LNCaP clone FGC (cell line): Measurements from ENCODE around the gene KATNAL1.
"Not testable (repeated sequence)": the region's sequence is repeated elsewhere in the genome, so short reads cannot be mapped to it uniquely, and the experiment has no call there.

Experiments
- DNase-seq: peaks from one replicate; pipeline ENCODE4 v3.0.0-alpha.2; 2011; ENCODE audit warnings: low read depth
- H3K4me3 ChIP-seq: 2 replicates; pipeline ENCODE4 v1.5.1; 2011; ENCODE audit warnings: mild to moderate bottlenecking, low read depth, low read length, control low read depth
- CTCF ChIP-seq: IDR thresholded peaks from 2 replicates; pipeline ENCODE4 v1.5.1; 2012; ENCODE audit warnings: mild to moderate bottlenecking; ENCODE audit not compliant: control insufficient read depth, insufficient read depth; ENCODE audit errors: extremely low read depth

Gene KATNAL1

GRCh38 chr13:30276178-30276577 is 31.2 kb downstream of the KATNAL1 start:
- no peak overlapping the region for H3K4me3 ChIP-seq
- no peak for DNase-seq
- TF ChIP-seq CTCF = no peak

DNA sequence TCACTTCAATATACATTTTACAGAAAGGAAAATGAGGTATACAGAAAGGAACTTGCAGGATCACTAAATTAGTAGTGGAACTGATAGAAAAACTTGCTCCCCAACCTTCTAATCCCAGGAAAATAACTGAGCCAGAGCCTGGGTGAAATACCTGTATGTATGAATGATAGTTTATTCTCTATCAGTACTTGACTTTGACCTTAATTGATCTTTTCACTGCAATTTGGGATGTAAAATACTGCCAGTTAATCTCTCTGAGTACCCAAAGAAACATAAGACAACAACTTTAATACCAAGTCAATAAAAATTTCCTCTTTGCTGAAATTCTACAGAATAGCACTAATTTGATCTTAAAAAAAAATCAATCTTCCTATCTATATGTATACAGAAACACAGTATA is 33.3 kb downstream of the KATNAL1 start:
- no peak for DNase-seq
- no peak overlapping the region for H3K4me3 ChIP-seq
- no peak for TF ChIP-seq CTCF

GRCh38 chr13:30270035-30270434 is 37.3 kb downstream of the KATNAL1 start:
- DNase-seq, H3K4me3 ChIP-seq: not testable (repeated sequence)

- no peak overlapping the region for H3K4me3 ChIP-seq
- no peak for TF ChIP-seq CTCF
- no peak for DNase-seq
These were observed 38.7 kb downstream of the KATNAL1 start for GRCh38 chr13:30268673-30269072.

GRCh38 chr13:30266756-30267155 is 40.6 kb downstream of the KATNAL1 start:
- TF ChIP-seq CTCF = no peak
- H3K4me3 ChIP-seq = no peak overlapping the region
- no peak for DNase-seq

GRCh38 chr13:30259149-30259733 is 48.1 kb downstream of the KATNAL1 start:
- not testable (repeated sequence) for DNase-seq, H3K4me3 ChIP-seq

GRCh38 chr13:30257468-30258099 is 49.8 kb downstream of the KATNAL1 start:
- DNase-seq = peak; percentile 59
- H3K4me3 ChIP-seq = no peak overlapping the region
- TF ChIP-seq CTCF = no peak

DNA sequence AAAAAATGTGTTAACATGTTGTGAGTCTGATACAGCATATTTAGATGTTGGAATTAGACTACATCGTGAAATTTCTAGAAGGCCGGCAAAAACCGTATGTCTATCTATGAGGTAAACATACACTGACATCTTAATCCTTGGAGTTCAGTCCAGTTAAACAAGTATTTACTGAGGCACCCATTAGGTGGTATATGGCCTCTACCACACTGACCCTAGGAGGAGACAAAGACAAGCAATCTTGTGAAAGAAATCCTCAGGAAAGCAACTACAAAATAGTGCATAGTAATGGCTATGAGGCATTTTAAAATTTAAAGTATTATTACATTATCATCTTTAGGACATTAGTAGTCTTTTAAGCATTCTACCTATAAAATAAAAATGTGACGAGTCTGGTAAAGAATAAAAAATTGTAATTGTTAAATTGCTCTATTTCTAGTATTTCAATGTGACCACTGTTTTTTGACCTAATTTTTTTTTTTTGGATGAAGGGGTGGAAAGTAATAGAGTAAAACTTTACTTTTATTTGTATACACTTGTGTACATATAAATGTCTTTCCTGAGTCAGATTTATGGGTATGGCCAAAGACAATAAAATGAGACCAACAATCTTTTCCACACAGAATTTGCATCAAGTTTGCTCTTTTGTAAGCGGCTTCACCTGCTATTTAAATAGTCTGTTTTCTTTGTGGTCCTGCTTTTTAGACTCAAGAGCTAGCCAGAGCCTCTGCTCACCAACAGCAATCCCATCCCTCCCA is 50.5 kb downstream of the KATNAL1 start:
- TF ChIP-seq CTCF = peak; percentile 20; the same call in 1 of the 2 replicates
- no peak for DNase-seq
- no peak overlapping the region for H3K4me3 ChIP-seq
